Natural killer cell (primary cell): Measurements from ENCODE around the gene ZNF22. TPM values are rescaled to one million over a fixed set of nuclear protein-coding genes. Genes with fewer than 3 reads are reported as not detected.
A peak's percentile ranks its signal among the peaks of the same experiment; 100 is the strongest.

Experiments
- ATAC-seq, 3 donors: fragments of 150-1000 bp in 2 of 3; fragments of 200-7000 bp in 1 of 3; cut with Tn5 transposase; 1 replicate in 1 of 3; 2 replicates in 2 of 3; pipeline ENCODE4 v1.10.0; 2021; ENCODE audit warnings: mild to moderate bottlenecking in 2 of 3, moderate library complexity in 2 of 3
- DNase-seq, 2 donors: peaks; one replicate each; pipeline versions ENCODE4 v3.0.0 to v3.0.0-alpha.2; 2013 to 2021; ENCODE audit warnings: mixed read lengths in 1 of 2
- H3K27ac ChIP-seq: one replicate; pipeline ENCODE4 v1.5.1; 2013; ENCODE audit warnings: mild to moderate bottlenecking, low read length
- H3K27me3 ChIP-seq: one replicate; pipeline ENCODE4 v1.6.1; 2013; ENCODE audit warnings: low read length; ENCODE audit not compliant: control insufficient read depth, insufficient read depth
- H3K36me3 ChIP-seq: one replicate; pipeline ENCODE4 v1.6.1; 2013; ENCODE audit warnings: low read length; ENCODE audit not compliant: control insufficient read depth, insufficient read depth
- H3K4me1 ChIP-seq: one replicate; pipeline ENCODE4 v1.6.1; 2013; ENCODE audit warnings: low read length; ENCODE audit not compliant: control insufficient read depth, insufficient read depth
- H3K4me3 ChIP-seq: one replicate; pipeline ENCODE4 v1.5.1; 2013; ENCODE audit warnings: low read length
- H3K9me3 ChIP-seq: one replicate; pipeline ENCODE4 v1.6.1; 2013; ENCODE audit warnings: low read length; ENCODE audit not compliant: control insufficient read depth, insufficient read depth
- H3K27ac Mint-ChIP-seq, 2 donors: one replicate each; pipeline ENCODE4 v1.8.0; 2022; ENCODE audit warnings: mild to moderate bottlenecking in 2 of 2, mixed read lengths in 2 of 2, moderate library complexity in 1 of 2
- H3K27me3 Mint-ChIP-seq, 2 donors: one replicate each; pipeline ENCODE4 v1.8.0; 2022; ENCODE audit warnings: low read depth in 2 of 2, mixed read lengths in 2 of 2
- H3K36me3 Mint-ChIP-seq: one replicate; pipeline ENCODE4 v1.8.0; 2022; ENCODE audit warnings: mixed read lengths
- H3K4me1 Mint-ChIP-seq, 2 donors: one replicate each; pipeline ENCODE4 v1.8.0; 2022; ENCODE audit warnings: mixed read lengths in 2 of 2
- H3K4me3 Mint-ChIP-seq: one replicate; pipeline ENCODE4 v1.8.0; 2022; ENCODE audit warnings: mild to moderate bottlenecking, moderate library complexity, mixed read lengths
- H3K9me3 Mint-ChIP-seq, 2 donors: one replicate each; pipeline ENCODE4 v1.8.0; 2022; ENCODE audit warnings: mixed read lengths in 2 of 2
- WGBS: methylation state at CpG from one replicate; pipeline ENCODE4 v1.1.7; 2013; ENCODE audit warnings: missing lambda C conversion rate; ENCODE audit not compliant: insufficient coverage; 5-methylcytosine and 5-hydroxymethylcytosine counted together
- intact Hi-C: fragments of 100-400 bp; cut with micrococcal nuclease; formaldehyde crosslinking; loops from one replicate; pipeline ENCODE4 v1.14.2; 2022
- total RNA-seq, 4 donors: library from RNA; stranded (reverse); fragments of 120-200 nt in 1 of 4; gene quantifications; one replicate each; pipeline versions ENCODE4 v1.2.3 to v1.2.4, GENCODE V29; 2013 to 2022
- TF ChIP-seq, protein P1 (sequence below): fragments of 200-600 bp; IDR thresholded peaks from one replicate; pipeline ENCODE4 v1.8.0; 2022; ENCODE audit warnings: antibody characterized with exemption

Gene ZNF22
- total RNA-seq, 3 donors from 2014 or later (not counting 1 experiment from before 2014, with no cell fraction given): 24.2 to 31.8 (median 25.0) TPM

DNA sequence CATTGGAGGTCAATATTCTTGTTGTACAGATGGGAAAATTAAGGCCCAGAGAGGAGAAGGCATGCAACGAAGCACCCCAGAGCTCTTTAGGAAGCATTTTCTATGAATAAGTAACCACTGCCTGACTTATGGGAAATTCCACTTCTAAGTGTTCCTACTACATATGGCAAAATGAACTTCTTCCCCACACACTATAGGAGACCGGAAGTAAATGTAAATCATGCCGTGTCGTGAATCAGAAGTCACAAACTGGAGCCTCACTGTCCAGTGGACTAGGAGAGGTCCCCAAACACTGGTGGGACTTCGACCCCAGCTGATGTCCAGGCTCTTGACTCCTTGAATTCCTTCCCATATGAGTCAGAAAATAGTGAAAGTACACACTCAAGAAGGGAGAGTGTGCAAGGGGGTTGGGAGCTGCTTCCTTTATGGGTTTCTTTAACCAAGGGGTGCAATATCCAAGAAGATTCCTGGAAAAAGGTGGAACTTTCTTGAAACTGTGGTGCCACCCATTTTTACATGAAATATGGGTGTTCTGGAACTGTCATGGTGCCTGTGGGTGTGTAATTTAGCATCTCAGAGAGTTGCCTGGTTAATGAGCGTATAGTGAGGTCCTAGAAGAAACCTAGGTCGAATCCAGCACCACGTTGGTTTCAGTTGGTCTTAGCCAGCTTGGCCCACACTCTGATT, 34.5 kb upstream of the ZNF22 start:
- H3K4me1 Mint-ChIP-seq: peaks cover 81 to 97% of the 10 kb centered on the region in 2 donors

GRCh38 chr10:44966816-44967509, 33.8 kb upstream of the ZNF22 start:
- H3K9me3 Mint-ChIP-seq: no peaks in the 10 kb centered on the region
- Histone ChIP-seq H3K27me3 (no peaks in the 10 kb centered on the region), H3K36me3 (no peaks in the 10 kb centered on the region), H3K27ac (peak overlapping the region; percentile 44), H3K4me3 (no peak overlapping the region), H3K4me1 (peaks cover 88% of the 10 kb centered on the region), H3K9me3 (no peaks in the 10 kb centered on the region)
- TF ChIP-seq, protein P1, sequence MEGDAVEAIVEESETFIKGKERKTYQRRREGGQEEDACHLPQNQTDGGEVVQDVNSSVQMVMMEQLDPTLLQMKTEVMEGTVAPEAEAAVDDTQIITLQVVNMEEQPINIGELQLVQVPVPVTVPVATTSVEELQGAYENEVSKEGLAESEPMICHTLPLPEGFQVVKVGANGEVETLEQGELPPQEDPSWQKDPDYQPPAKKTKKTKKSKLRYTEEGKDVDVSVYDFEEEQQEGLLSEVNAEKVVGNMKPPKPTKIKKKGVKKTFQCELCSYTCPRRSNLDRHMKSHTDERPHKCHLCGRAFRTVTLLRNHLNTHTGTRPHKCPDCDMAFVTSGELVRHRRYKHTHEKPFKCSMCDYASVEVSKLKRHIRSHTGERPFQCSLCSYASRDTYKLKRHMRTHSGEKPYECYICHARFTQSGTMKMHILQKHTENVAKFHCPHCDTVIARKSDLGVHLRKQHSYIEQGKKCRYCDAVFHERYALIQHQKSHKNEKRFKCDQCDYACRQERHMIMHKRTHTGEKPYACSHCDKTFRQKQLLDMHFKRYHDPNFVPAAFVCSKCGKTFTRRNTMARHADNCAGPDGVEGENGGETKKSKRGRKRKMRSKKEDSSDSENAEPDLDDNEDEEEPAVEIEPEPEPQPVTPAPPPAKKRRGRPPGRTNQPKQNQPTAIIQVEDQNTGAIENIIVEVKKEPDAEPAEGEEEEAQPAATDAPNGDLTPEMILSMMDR: no peak
- DNase-seq (no peak), ATAC-seq (no peak)
- WGBS: 68% methylated on average over 8 of the region's 8 CpGs
- intact Hi-C loops: no loop called here
- H3K36me3 Mint-ChIP-seq: no peaks in the 10 kb centered on the region
- H3K27me3 Mint-ChIP-seq: no peaks in the 10 kb centered on the region
- no peak overlapping the region for H3K4me3 Mint-ChIP-seq
- peak overlapping the region; percentile 75 to 92 for H3K27ac Mint-ChIP-seq
- H3K4me1 Mint-ChIP-seq: peaks cover 74 to 94% of the 10 kb centered on the region in 2 donors

More for the DNA sequence above, 34.5 kb upstream of the ZNF22 start:
- H3K36me3 ChIP-seq: no peaks in the 10 kb centered on the region
- Mint-ChIP-seq H3K27ac (peak overlapping the region; percentile 75 to 92), H3K9me3 (no peaks in the 10 kb centered on the region), H3K4me3 (peak overlapping the region; percentile 71), H3K36me3 (no peaks in the 10 kb centered on the region), H3K27me3 (no peaks in the 10 kb centered on the region)
- WGBS: 63% methylated on average over 8 of the region's 8 CpGs
- TF ChIP-seq, protein P1: no peak
- no peaks in the 10 kb centered on the region for H3K9me3 ChIP-seq
- H3K4me1 ChIP-seq: peaks cover 88% of the 10 kb centered on the region
- ATAC-seq (no peak), DNase-seq (no peak)
- intact Hi-C loops: no loop called here
- H3K4me3 ChIP-seq: no peak overlapping the region
- H3K27me3 ChIP-seq: no peaks in the 10 kb centered on the region
- peak overlapping the region; percentile 22 for H3K27ac ChIP-seq

GRCh38 chr10:44967616-44968015, 33.1 kb upstream of the ZNF22 start:
- peaks cover 67 to 93% of the 10 kb centered on the region in 2 donors for H3K4me1 Mint-ChIP-seq
- Histone ChIP-seq H3K4me1 (peaks cover 91% of the 10 kb centered on the region), H3K9me3 (no peaks in the 10 kb centered on the region), H3K4me3 (no peak overlapping the region), H3K36me3 (no peaks in the 10 kb centered on the region), H3K27me3 (no peaks in the 10 kb centered on the region), H3K27ac (peak overlapping the region; percentile 44)
- intact Hi-C loops: loop anchor here (2.0 kb wide), 1 partner anchor 33 kb away; the partner anchor contains the start of gene ZNF22
- H3K36me3 Mint-ChIP-seq: no peaks in the 10 kb centered on the region
- WGBS: 47% methylated on average over 1 of the region's 4 CpGs
- H3K9me3 Mint-ChIP-seq: no peaks in the 10 kb centered on the region
- TF ChIP-seq, protein P1: no peak
- peak overlapping the region; percentile 75 to 92 for H3K27ac Mint-ChIP-seq
- H3K4me3 Mint-ChIP-seq: peak overlapping the region; percentile 74
- no peaks in the 10 kb centered on the region for H3K27me3 Mint-ChIP-seq
- ATAC-seq (no peak), DNase-seq (no peak)
